Sigmoid colon (tissue), 7 donors: ENCODE data around the gene AGR3. TPM values are rescaled to one million over a fixed set of nuclear protein-coding genes. Genes with fewer than 3 reads are reported as not detected.

ENCODE experiments used
- DNase-seq: peaks from one replicate; pipeline ENCODE4 v3.0.0-alpha.2; 2019
- H3K27ac ChIP-seq, 4 donors: fragments of 200-600 bp; sonication (generic); one replicate each; pipeline ENCODE4 v1.5.1; 2016 to 2019; ENCODE audit warnings: mild to moderate bottlenecking in 1 of 4
- H3K27me3 ChIP-seq, 3 donors: fragments of 200-600 bp; sonication (generic); one replicate each; pipeline ENCODE4 v1.5.1; 2019; ENCODE audit warnings: mild to moderate bottlenecking in 1 of 3
- H3K36me3 ChIP-seq, 4 donors: fragments of 200-600 bp; sonication (generic); one replicate each; pipeline ENCODE4 v1.5.1; 2016 to 2019
- H3K4me1 ChIP-seq, 4 donors: fragments of 200-600 bp; sonication (generic); one replicate each; pipeline ENCODE4 v1.5.1; 2017 to 2019
- H3K4me3 ChIP-seq, 4 donors: fragments of 200-600 bp; sonication (generic); one replicate each; pipeline ENCODE4 v1.5.1; 2017 to 2019; ENCODE audit warnings: mild to moderate bottlenecking in 2 of 4, moderate library complexity in 1 of 4
- H3K9me3 ChIP-seq, 4 donors: fragments of 200-600 bp in 3 of 4; sonication (generic) in 3 of 4; one replicate each; pipeline versions ENCODE4 v1.5.1 to v1.6.1; 2013 to 2019
- EP300 ChIP-seq, 4 donors: sonication (generic); formaldehyde crosslinking; IDR thresholded peaks; one replicate each; pipeline ENCODE4 v1.6.1; 2017; ENCODE audit warnings: antibody characterized with exemption in 4 of 4
- POLR2A ChIP-seq, 2 donors: fragments of 450-650 bp; IDR thresholded peaks; one replicate each; pipeline ENCODE4 v1.6.1; 2016; ENCODE audit warnings: antibody characterized with exemption in 2 of 2, mild to moderate bottlenecking in 2 of 2, moderate library complexity in 2 of 2
- POLR2AphosphoS5 ChIP-seq, 4 donors: sonication (generic); formaldehyde crosslinking; IDR thresholded peaks; one replicate each; pipeline ENCODE4 v1.6.1; 2017; ENCODE audit warnings: antibody characterized with exemption in 4 of 4
- WGBS, 2 donors: extraction: QIAGEN DNeasy Blood & Tissue Kit; methylation state at CpG; one replicate each; pipeline ENCODE4 v1.1.7; 2013; 5-methylcytosine and 5-hydroxymethylcytosine counted together
- intact Hi-C: fragments of 100-400 bp; cut with DNase I; formaldehyde crosslinking; loops from one replicate; pipeline ENCODE4 v1.15.1; 2023
- polyA plus RNA-seq, 3 donors: library from polyadenylated mRNA; stranded (reverse); fragments of 200-250 nt; gene quantifications; one replicate each; pipeline ENCODE4 v1.2.3, GENCODE V29; 2013
- total RNA-seq, 4 donors: library from RNA; depleted of rRNA; stranded (reverse); fragments of >200 nt; gene quantifications; one replicate each; pipeline ENCODE4 v1.1.0, GENCODE V29; 2016
- TF ChIP-seq, protein P1 (sequence below), 4 experiments: fragments of 450-650 bp in 3 of 4; fragments of 200-600 bp in 1 of 4; IDR thresholded peaks; one replicate each; pipeline ENCODE4 v1.5.1; 2016 to 2019; ENCODE audit warnings: antibody characterized with exemption in 4 of 4, mild to moderate bottlenecking in 3 of 4, moderate library complexity in 2 of 4
- donor health status: healthy with polysubstance abuse.
- donor health status: Bipolar disorder and iron deficiency.
- donor health status: healthy.

Gene AGR3
- total and polyA plus RNA-seq, 7 donors: 4.6 to 216 (median 173) TPM; not detected in 3

DNA sequence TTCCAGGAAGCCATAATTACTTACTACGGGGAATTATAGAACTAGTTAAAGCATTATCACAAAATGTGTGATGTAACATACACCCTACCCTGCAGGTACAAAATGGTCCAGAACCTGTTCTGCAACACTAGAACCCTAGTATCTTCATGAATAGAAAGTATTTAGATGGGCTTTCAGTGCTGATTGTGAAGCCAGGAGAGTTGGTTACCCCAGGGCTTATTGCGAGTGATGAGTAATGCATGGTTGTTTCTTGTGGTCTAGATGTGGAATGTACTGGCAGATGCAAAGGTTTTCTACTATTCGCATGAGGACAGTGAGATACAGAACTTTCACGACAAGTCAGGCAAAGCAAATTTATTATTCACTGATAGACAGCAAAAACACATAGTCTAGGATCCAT, 33.6 kb upstream of the AGR3 start:
- WGBS, 2 donors: 81 to 91% methylated on average over 4 of the region's 4 CpGs
- TF ChIP-seq EP300 (IDR thresholded peaks at IDR 0.05) (no peak), POLR2AphosphoS5 (IDR thresholded peaks at IDR 0.05) (no peak), POLR2A (IDR thresholded peaks at IDR 0.05) (no peak)
- TF ChIP-seq, protein P1, sequence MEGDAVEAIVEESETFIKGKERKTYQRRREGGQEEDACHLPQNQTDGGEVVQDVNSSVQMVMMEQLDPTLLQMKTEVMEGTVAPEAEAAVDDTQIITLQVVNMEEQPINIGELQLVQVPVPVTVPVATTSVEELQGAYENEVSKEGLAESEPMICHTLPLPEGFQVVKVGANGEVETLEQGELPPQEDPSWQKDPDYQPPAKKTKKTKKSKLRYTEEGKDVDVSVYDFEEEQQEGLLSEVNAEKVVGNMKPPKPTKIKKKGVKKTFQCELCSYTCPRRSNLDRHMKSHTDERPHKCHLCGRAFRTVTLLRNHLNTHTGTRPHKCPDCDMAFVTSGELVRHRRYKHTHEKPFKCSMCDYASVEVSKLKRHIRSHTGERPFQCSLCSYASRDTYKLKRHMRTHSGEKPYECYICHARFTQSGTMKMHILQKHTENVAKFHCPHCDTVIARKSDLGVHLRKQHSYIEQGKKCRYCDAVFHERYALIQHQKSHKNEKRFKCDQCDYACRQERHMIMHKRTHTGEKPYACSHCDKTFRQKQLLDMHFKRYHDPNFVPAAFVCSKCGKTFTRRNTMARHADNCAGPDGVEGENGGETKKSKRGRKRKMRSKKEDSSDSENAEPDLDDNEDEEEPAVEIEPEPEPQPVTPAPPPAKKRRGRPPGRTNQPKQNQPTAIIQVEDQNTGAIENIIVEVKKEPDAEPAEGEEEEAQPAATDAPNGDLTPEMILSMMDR (IDR thresholded peaks at IDR 0.05): no peak
- no peaks in the 10 kb centered on the region for H3K9me3 ChIP-seq
- no peak for DNase-seq
- no peak overlapping the region for H3K4me3 ChIP-seq
- peaks cover 0 to 12% (median 10%) of the 10 kb centered on the region in 4 donors for H3K4me1 ChIP-seq
- intact Hi-C loops: loop anchor here (10.0 kb wide), 3 partner anchors 59 to 311 kb away; partner anchors contain the start of gene AGR2
- no peaks in the 10 kb centered on the region for H3K27me3 ChIP-seq
- H3K27ac ChIP-seq: peak overlapping the region in 1 of 4 donors; percentile 52
- no peaks in the 10 kb centered on the region for H3K36me3 ChIP-seq

DNA sequence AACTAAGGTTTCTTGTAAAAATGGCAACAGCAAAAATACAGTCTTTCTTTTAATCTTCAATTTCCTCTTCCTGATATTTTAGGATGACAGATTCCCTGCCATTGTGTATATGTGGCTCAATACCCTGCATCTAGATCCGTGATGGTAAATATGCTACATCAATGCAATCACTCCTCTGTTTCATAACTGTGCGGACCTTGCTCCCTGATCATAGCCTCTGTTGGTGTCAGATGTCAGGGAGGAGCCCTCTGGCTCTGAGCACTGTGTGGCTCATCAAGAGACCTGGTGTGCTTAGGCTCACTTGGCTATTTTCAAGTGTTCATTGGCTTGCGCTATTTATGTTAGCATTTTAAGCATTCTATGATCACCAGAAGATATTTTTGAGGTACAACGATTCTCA, 33.0 kb upstream of the AGR3 start:
- intact Hi-C loops: loop anchor here (10.0 kb wide), 3 partner anchors 60 to 310 kb away; partner anchors contain the start of gene AGR2
- Histone ChIP-seq H3K36me3 (no peaks in the 10 kb centered on the region), H3K27me3 (no peaks in the 10 kb centered on the region), H3K4me1 (peaks cover 0 to 12% (median 10%) of the 10 kb centered on the region in 4 donors), H3K27ac (no peak overlapping the region), H3K9me3 (no peaks in the 10 kb centered on the region), H3K4me3 (no peak overlapping the region)
- TF ChIP-seq EP300 (IDR thresholded peaks at IDR 0.05) (no peak), POLR2A (IDR thresholded peaks at IDR 0.05) (no peak), POLR2AphosphoS5 (IDR thresholded peaks at IDR 0.05) (no peak)
- TF ChIP-seq, protein P1 (IDR thresholded peaks at IDR 0.05): no peak
- no peak for DNase-seq
- 72 to 89% methylated on average over 4 of the region's 4 CpGs for WGBS, 2 donors

DNA sequence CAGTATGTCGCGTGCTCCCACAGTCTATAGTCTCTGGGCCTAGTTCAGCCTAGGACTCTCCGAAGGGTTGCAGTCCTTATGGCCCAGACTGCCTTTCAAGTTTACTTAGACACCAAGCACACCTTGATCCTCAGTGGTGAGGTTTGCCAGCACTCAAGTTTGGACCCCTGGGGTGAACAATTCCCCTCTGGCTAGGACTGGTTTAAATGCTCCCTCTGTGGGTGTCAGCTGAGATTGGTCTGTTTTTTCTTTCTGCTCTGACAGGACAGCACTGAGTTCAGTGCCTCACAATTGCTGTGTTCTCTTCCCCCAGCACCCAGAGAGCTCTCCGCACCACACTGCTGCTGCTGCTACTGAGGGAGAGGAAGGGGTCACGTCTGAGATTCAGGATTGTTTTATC, 31.9 kb upstream of the AGR3 start:
- H3K27me3 ChIP-seq: no peaks in the 10 kb centered on the region
- no peak overlapping the region for H3K27ac ChIP-seq
- WGBS, 2 donors: 94 to 96% methylated on average over 5 of the region's 5 CpGs
- no peak for DNase-seq
- H3K4me3 ChIP-seq: no peak overlapping the region
- intact Hi-C loops: loop anchor here (10.0 kb wide), 3 partner anchors 61 to 309 kb away; partner anchors contain the start of gene AGR2
- H3K9me3 ChIP-seq: no peaks in the 10 kb centered on the region
- TF ChIP-seq, protein P1 (IDR thresholded peaks at IDR 0.05): no peak
- no peak for TF ChIP-seq POLR2A (IDR thresholded peaks at IDR 0.05)
- no peak for TF ChIP-seq EP300 (IDR thresholded peaks at IDR 0.05)
- TF ChIP-seq POLR2AphosphoS5 (IDR thresholded peaks at IDR 0.05): no peak
- no peaks in the 10 kb centered on the region for H3K36me3 ChIP-seq
- peaks cover 0 to 12% (median 10%) of the 10 kb centered on the region in 4 donors for H3K4me1 ChIP-seq

DNA sequence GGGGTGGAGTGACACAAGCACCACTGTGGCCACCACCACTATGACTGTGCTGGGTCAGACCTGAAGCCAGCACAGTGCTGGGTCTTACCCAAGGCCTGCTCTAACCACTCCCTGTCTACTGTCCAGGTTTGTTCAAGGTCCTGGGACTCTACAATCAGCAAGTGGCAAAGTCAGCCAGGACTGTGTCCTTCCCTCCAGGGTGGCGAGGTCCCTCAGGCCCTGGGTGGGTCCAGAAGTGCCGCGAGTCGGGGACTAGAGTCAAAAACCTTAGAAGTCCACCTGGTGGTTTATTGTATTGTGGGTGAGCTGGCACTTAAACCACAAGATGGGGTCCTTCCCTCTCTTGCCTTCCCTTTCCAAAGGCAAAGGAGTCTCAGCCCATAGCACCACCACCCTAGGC, 30.8 kb upstream of the AGR3 start:
- WGBS, 2 donors: 97 to 99% methylated on average over 4 of the region's 4 CpGs
- TF ChIP-seq EP300 (IDR thresholded peaks at IDR 0.05): no peak
- no peak for TF ChIP-seq POLR2A (IDR thresholded peaks at IDR 0.05)
- TF ChIP-seq POLR2AphosphoS5 (IDR thresholded peaks at IDR 0.05): no peak
- TF ChIP-seq, protein P1 (IDR thresholded peaks at IDR 0.05): no peak
- H3K27ac ChIP-seq: no peak overlapping the region
- H3K36me3 ChIP-seq: no peaks in the 10 kb centered on the region
- no peaks in the 10 kb centered on the region for H3K27me3 ChIP-seq
- no peaks in the 10 kb centered on the region for H3K9me3 ChIP-seq
- no peak overlapping the region for H3K4me3 ChIP-seq
- peaks cover 0 to 12% (median 10%) of the 10 kb centered on the region in 4 donors for H3K4me1 ChIP-seq
- intact Hi-C loops: loop anchor here (10.0 kb wide), 3 partner anchors 62 to 308 kb away; partner anchors contain the start of gene AGR2
- DNase-seq: no peak

DNA sequence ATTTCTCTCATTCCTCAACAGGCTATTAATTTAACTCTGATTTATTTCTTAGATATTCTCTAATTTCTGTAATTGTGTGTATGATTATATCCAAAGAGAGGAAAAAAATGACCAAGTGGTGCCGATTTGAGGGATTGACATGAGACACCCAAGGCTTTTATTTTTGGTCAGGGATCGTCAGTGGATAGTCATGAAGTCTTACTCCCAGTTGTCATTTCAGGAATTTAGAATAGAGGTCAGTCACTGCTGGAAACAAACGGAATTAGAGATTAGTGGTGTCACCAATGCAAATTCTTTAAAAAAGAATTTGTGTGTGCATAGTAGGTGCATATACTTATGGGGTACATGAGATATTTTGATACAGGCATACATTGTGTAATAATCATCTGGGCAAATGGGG, 26.8 kb upstream of the AGR3 start:
- no peak overlapping the region for H3K4me3 ChIP-seq
- DNase-seq: no peak
- H3K27ac ChIP-seq: no peak overlapping the region
- no peaks in the 10 kb centered on the region for H3K36me3 ChIP-seq
- H3K9me3 ChIP-seq: no peaks in the 10 kb centered on the region
- H3K27me3 ChIP-seq: no peaks in the 10 kb centered on the region
- peaks cover 0 to 9% (median 3%) of the 10 kb centered on the region in 4 donors for H3K4me1 ChIP-seq
- TF ChIP-seq POLR2AphosphoS5 (IDR thresholded peaks at IDR 0.05): no peak
- TF ChIP-seq, protein P1 (IDR thresholded peaks at IDR 0.05): no peak
- TF ChIP-seq POLR2A (IDR thresholded peaks at IDR 0.05): no peak
- TF ChIP-seq EP300 (IDR thresholded peaks at IDR 0.05): no peak
- intact Hi-C loops: no loop called here
- 94 to 95% methylated on average over 3 of the region's 3 CpGs for WGBS, 2 donors
